ENCODE measurements around the gene TCAIM. TPM values are rescaled to one million over a fixed set of nuclear protein-coding genes. Genes with fewer than 3 reads are reported as not detected.

TCAIM gene
- total RNA-seq, 1 experiment from 2014 or later: 19.5 TPM

DNA sequence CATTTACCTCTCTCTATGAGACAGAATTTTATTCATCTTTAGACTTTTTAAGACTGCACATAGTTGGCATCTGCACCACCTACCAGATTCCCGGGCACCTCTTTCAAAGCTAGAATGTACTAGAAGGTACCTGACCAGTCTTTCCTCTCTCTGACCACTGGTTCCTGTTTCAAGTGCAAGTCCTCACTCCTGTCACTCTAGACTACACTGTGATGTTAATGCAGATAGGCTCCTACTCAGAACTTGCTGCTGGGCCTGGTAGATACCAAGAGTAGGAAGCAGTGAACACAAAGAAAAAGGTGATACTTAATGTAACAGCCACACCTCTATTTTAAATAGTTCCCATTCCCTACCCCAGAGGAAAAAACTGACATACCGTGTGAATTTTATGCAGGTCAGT is 8.1 kb upstream of the TCAIM start:
- in situ Hi-C loops (cut with HindIII; ENCODE audit: low pct_unique_long_range_greater_than_20kb, low sequenced_read_pairs): no loop called here
- DNase-seq (ENCODE audit: low read depth, low spot score): no peak
- no peak overlapping the region for H3K4me3 ChIP-seq (ENCODE audit: low read depth in 2 of 2, low read length in 2 of 2)
- no peaks in the 10 kb centered on the region for H3K4me1 ChIP-seq (ENCODE audit: control insufficient read depth, insufficient read depth, low read length)
- H3K9me3 ChIP-seq (ENCODE audit: control insufficient read depth, insufficient read depth, low read depth, low read length): no peaks in the 10 kb centered on the region
- intact Hi-C loops (cut with micrococcal nuclease; ENCODE audit: unreplicated experiment): no loop called here
- POLR2A ChIA-PET: no interaction called here
- H3K36me3 ChIP-seq (ENCODE audit: control insufficient read depth, insufficient read depth, low read length): no peaks in the 10 kb centered on the region
- no TSS peak for BruUV-seq (replicated peaks)
- TF ChIP-seq TCF7L2 (IDR thresholded peaks at IDR 0.05; ENCODE audit: low read depth, low read length) (no peak), SIN3A (IDR thresholded peaks at IDR 0.05; ENCODE audit: borderline replicate concordance, insufficient read depth, low read depth, low read length) (no peak), POLR2AphosphoS5 (IDR thresholded peaks at IDR 0.05; ENCODE audit: low read depth, low read length) (no peak)
- TF ChIP-seq, protein P1, sequence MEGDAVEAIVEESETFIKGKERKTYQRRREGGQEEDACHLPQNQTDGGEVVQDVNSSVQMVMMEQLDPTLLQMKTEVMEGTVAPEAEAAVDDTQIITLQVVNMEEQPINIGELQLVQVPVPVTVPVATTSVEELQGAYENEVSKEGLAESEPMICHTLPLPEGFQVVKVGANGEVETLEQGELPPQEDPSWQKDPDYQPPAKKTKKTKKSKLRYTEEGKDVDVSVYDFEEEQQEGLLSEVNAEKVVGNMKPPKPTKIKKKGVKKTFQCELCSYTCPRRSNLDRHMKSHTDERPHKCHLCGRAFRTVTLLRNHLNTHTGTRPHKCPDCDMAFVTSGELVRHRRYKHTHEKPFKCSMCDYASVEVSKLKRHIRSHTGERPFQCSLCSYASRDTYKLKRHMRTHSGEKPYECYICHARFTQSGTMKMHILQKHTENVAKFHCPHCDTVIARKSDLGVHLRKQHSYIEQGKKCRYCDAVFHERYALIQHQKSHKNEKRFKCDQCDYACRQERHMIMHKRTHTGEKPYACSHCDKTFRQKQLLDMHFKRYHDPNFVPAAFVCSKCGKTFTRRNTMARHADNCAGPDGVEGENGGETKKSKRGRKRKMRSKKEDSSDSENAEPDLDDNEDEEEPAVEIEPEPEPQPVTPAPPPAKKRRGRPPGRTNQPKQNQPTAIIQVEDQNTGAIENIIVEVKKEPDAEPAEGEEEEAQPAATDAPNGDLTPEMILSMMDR (IDR thresholded peaks at IDR 0.05): no peak
- TF ChIP-seq, protein P2, sequence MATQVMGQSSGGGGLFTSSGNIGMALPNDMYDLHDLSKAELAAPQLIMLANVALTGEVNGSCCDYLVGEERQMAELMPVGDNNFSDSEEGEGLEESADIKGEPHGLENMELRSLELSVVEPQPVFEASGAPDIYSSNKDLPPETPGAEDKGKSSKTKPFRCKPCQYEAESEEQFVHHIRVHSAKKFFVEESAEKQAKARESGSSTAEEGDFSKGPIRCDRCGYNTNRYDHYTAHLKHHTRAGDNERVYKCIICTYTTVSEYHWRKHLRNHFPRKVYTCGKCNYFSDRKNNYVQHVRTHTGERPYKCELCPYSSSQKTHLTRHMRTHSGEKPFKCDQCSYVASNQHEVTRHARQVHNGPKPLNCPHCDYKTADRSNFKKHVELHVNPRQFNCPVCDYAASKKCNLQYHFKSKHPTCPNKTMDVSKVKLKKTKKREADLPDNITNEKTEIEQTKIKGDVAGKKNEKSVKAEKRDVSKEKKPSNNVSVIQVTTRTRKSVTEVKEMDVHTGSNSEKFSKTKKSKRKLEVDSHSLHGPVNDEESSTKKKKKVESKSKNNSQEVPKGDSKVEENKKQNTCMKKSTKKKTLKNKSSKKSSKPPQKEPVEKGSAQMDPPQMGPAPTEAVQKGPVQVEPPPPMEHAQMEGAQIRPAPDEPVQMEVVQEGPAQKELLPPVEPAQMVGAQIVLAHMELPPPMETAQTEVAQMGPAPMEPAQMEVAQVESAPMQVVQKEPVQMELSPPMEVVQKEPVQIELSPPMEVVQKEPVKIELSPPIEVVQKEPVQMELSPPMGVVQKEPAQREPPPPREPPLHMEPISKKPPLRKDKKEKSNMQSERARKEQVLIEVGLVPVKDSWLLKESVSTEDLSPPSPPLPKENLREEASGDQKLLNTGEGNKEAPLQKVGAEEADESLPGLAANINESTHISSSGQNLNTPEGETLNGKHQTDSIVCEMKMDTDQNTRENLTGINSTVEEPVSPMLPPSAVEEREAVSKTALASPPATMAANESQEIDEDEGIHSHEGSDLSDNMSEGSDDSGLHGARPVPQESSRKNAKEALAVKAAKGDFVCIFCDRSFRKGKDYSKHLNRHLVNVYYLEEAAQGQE (IDR thresholded peaks at IDR 0.05; ENCODE audit: insufficient read depth in 1 of 2, low read depth in 2 of 2, low read length in 1 of 2): no peak
- H3K27ac ChIP-seq (ENCODE audit: low read length): no peak overlapping the region
- CTCF ChIA-PET: no interaction called here
- no peak for ATAC-seq
- H3K27me3 ChIP-seq (ENCODE audit: control insufficient read depth, insufficient read depth, low read length): no peaks in the 10 kb centered on the region; the same call in 1 of the 2 replicates

DNA sequence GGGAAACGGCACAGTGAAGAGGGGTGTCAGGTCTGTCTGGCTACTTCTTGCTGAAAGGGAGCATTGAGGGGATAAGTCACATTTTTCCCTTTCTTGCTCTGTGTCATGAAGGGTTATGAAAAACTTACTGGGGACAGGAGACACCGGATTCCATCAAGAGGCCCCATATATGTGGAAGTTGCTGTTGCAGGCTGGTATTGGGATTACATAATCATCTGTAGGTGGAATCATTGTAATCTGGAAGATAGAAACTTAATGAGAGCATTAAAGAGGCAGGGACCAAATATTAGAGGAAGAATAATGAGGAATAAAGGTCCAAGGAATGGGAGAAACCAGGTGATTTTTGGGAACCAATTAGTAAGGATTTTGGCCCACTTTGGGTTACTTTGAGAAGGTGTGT is 4.2 kb upstream of the TCAIM start:
- no peak for DNase-seq (ENCODE audit: low read depth, low spot score)
- Histone ChIP-seq H3K36me3 (ENCODE audit: control insufficient read depth, insufficient read depth, low read length) (no peaks in the 10 kb centered on the region; the same call in 1 of the 2 replicates), H3K27ac (ENCODE audit: low read length) (no peak overlapping the region), H3K4me1 (ENCODE audit: control insufficient read depth, insufficient read depth, low read length) (peaks cover 6% of the 10 kb centered on the region), H3K27me3 (ENCODE audit: control insufficient read depth, insufficient read depth, low read length) (no peaks in the 10 kb centered on the region; the same call in 1 of the 2 replicates), H3K4me3 (ENCODE audit: low read depth in 2 of 2, low read length in 2 of 2) (no peak overlapping the region), H3K9me3 (ENCODE audit: control insufficient read depth, insufficient read depth, low read depth, low read length) (no peaks in the 10 kb centered on the region)
- no peak for TF ChIP-seq SIN3A (IDR thresholded peaks at IDR 0.05; ENCODE audit: borderline replicate concordance, insufficient read depth, low read depth, low read length)
- TF ChIP-seq, protein P2 (IDR thresholded peaks at IDR 0.05; ENCODE audit: insufficient read depth in 1 of 2, low read depth in 2 of 2, low read length in 1 of 2): no peak
- no peak for ATAC-seq
- CTCF ChIA-PET: no interaction called here
- no TSS peak for BruUV-seq (replicated peaks)
- intact Hi-C loops (cut with micrococcal nuclease; ENCODE audit: unreplicated experiment) (no loop called here), in situ Hi-C loops (cut with HindIII; ENCODE audit: low pct_unique_long_range_greater_than_20kb, low sequenced_read_pairs) (no loop called here)
- POLR2A ChIA-PET: no interaction called here
